Islet of Langerhans (tissue), 1 donor: Measurements from ENCODE around the gene CDK9.
"Not testable (repeated sequence)": the region's sequence is repeated elsewhere in the genome, so short reads cannot be mapped to it uniquely, and the experiment has no call there.

Experiments
- FAIRE-seq: peaks from one replicate; lab custom pipeline; 2011; peaks lifted over from hg19 to GRCh38; lab: Jason Lieb, UNC

Gene CDK9

GRCh38 chr9:127780909-127781308, 4.9 kb upstream of the CDK9 start:
- FAIRE-seq = not testable (repeated sequence)

DNA sequence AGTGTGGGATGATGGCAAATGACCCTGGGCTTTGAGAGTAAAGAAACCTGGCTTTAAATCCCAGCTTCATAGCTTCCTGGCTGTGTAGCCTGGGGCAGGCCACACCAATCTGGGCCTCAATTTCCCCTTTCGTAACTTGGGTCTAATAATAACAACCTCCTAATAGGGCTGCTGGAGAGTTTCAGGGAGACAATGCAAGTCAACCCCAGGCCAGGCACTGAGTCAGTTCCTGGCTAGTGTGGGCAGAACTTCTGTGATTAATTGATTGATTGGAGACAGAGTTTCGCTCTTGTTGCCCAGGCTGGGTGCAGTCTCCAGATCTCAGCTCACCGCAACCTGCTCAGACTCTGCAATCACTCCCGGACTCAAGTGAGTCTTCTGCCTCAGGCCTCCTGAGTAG, 4.0 kb upstream of the CDK9 start:
- no peak for FAIRE-seq

DNA sequence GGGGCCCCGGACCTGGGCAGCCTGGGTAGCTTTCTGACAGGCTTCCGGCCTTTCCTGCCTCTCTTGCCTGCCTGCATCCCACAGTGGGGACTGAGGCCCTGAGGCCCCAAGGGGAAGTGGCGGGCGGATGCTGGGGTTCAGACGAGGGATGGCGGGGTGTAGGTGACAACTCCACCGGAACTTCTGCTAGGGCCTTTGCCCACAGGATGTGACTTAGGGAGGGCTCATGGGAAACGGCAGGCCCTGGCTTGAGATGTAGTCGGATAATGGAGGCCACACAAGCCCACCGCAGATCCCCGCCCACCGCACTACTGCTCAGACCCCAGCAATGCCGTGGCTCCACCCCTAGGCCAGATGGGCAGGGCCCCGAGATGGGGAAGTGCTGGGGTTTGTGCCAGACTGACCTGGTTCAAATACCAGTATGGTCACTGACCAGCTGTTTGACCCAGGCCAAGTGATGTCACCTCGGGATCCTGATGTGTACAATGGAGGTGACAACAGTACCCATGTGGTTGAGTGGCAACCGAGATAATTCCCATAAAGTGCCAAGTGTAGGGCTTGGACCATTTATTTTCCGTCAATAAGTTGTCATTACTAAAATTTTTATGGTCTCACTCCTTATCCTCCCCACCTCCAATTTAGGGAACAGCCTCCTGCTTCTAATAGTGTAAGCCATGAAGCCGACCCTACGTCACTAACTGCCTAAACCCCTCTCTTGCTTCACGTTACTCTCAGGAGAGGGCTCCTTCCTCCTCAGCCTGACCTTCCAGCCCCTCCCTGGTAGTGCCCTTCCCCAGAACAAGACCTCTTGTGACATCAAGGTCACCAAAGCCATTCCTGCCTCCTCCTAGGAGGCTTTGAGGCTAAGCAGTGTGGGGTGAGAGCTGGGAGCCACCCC, 2.5 kb upstream of the CDK9 start:
- FAIRE-seq = no peak

- no peak for FAIRE-seq
These were observed 556 bp upstream of the CDK9 start for GRCh38 chr9:127785023-127785932.

GRCh38 chr9:127786773-127787104, 905 bp downstream of the CDK9 start:
- FAIRE-seq = no peak

- FAIRE-seq = no peak
These were observed 2.6 kb downstream of the CDK9 start for GRCh38 chr9:127788337-127789011.

- FAIRE-seq = no peak
These were observed 3.3 kb downstream of the CDK9 start for GRCh38 chr9:127789179-127789578.

- FAIRE-seq = no peak
These were observed 4.4 kb downstream of the CDK9 start for GRCh38 chr9:127790094-127790855.

DNA sequence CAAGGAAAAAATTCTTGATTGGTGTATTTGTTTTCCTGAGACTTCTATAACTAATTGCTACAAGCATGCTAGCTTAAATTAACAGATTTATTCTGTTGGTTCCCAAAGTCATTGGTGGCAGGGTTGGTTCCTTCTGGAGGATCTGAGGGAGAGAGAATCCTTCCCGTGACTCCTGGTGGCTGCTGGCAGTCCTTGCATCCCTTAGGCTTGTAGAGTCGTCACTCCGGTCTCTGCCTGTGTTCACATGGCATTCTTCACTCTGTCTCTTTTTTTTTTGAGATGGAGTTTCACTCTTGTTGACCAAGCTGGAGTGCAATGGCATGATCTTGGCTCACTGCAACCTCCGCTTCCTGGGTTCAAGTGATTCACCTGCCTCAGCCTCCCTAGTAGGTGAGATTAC, 5.3 kb downstream of the CDK9 start:
- no peak for FAIRE-seq

DNA sequence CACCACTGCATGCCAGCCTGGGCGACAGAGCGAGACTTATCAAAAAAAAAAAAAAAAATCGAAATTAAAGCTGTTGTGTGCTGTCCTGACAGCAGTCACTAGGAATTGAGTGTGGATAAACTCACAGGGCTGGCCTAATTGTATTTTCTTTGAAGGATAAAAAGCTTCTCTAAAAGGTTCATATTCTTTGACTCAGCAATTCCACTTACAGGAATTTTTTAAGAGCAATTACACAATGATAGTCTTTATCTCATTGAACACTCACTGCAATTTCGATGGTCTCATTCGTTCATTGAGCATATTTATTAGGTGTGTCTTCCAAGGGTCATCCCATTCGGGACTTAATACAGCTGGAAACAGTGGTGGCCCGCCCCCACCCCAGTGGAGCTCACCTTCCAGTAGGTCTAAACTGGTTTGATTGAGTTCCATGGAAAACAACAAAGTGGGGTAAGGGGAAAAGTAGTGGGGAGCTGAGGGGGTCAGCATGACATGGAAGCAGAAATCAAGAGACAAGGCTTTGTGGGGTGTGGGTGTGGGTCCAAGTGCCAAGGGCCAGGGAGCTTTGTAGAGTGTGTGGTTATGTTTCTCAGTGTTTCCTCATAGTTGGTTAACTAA, 6.7 kb downstream of the CDK9 start:
- FAIRE-seq = no peak

- FAIRE-seq = no peak
These were observed 7.4 kb downstream of the CDK9 start for GRCh38 chr9:127793093-127793708.

DNA sequence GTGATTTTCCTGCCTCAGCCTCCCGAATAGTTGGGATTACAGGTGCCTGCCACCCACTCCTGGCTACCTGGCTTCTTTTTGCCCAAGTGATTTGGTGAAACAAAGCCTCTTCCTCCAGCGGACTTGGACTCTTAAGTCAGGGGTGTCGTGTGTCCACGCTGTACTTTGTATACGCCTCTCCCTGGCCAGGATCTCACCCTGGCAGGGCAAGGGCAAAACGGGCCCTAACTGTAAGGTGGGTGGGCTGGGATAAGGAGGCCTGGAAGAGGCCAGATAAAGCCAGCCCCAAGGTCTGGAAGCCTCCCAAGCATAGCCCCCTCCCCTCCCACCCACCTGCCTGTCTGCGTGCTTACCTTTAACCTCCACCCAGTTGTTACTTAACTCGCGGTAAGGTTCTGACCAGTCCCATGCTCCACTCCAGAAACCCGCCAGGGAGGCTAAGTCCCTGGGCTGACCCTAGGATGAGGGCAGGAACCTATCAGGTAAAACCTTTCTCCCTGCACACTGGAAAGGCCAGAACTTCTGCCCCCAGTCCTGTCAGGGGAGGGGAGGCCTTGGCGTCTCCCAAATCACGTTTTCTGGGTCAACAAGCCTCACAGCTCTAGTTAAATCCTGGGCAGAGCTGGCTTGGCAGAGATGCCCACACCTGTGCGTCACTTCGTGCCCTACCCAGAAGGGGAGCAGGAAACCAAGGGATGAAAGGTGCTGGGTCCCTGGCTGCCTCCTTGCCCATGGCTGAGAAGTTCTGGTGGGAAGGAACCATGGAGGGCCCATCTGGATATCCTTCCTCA, 8.4 kb downstream of the CDK9 start:
- no peak for FAIRE-seq

GRCh38 chr9:127796225-127796813, 10.5 kb downstream of the CDK9 start:
- FAIRE-seq = no peak

- no peak for FAIRE-seq
These were observed 11.1 kb downstream of the CDK9 start for GRCh38 chr9:127796852-127797370.

- FAIRE-seq = no peak
These were observed 16.2 kb downstream of the CDK9 start for GRCh38 chr9:127801955-127802575.

DNA sequence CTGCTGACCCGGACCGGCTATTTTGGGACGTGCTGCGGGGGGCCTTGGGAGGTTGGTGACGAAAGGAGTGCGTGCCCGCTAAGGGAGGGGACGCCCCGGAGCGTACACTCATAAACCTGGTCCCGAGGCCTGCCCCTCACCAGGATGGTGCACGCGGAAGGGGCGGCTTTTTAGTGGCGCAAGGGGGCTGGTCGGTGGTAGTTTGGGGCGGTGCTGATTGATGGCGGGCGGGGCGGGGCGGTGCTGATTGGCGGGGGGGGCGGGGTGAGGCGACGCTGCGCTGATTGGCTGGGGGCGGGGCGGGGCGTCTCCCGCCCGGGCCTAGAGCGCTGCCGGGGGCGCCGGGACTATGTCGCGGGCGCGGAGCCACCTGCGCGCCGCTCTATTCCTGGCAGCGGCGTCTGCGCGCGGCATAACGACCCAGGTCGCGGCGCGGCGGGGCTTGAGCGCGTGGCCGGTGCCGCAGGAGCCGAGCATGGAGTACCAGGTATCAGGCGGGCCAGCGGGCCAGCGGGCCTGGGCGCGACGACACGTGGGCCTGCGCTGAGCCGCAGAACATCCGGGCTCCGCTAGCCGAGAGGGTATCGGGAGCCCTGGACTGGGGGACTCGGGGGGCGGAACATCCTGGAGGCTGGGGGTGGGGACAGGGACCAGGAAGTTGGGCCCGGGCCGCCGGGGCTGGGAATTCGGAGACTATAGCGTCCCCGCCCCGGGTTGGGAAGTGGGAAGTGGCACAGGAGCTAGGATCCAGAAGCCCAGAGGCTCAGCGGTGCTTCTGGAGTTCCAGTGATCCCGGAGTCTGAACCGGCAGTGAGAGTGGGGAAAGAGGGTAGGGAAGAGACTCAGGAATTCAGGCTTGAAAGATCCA, 17.0 kb downstream of the CDK9 start, which contains the start of gene FPGS:
Gene FPGS (plus strand): TSS at position 307 of the 868 bp plus-strand sequence. CDS start 43 bp downstream, at position 350.
- FAIRE-seq = no peak

- FAIRE-seq = no peak
These were observed 17.9 kb downstream of the CDK9 start for GRCh38 chr9:127803507-127804352.
